Measurements from ENCODE around the gene TIGD6.
"Not testable (repeated sequence)": the region's sequence is repeated elsewhere in the genome, so short reads cannot be mapped to it uniquely, and the experiment has no call there.

TIGD6 gene

DNA sequence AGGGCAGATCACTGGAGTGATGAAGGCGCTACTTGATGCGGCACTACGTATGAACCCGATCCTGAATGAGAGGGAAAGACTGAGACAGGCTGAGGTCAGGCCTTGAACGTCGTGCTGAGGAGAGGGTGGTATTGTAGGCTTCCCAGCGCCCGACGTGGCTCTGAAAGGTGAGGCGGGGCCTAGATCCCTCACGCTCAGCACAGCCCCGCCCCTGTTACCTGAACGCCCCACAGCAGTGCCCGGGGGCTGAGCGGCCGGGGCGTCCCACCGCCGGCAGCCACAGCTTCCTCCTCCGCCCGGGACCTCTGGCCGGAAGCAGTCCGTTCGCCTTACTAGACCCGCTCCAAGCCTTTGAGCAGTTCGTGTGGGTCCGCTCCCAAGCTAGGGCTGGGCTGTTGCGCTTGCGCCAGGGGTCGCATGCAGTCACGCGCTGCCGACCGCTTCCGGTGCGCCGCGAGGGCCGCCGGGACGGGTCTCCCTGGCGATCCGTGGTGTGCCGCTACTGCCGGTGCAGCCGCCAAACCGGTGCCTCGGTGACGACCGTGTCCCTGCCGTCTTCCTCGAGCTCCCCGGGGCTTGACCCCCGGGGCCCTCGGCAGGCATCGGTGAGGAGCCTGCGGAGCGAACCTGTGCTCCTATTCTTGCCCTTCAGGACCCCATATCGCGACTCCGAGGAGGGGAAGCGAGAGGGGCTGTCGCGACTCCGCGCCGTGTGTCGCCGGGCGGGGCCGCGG is at the start of gene TIGD6, which contains the start of gene HMGXB3:
Gene TIGD6, minus strand, starts transcription at position 399 of the 734 bp plus-strand sequence. CDS start 4,306 bp downstream, outside the sequence.
Gene HMGXB3, plus strand, starts transcription at position 484 of the 734 bp plus-strand sequence. CDS start 4,114 bp downstream, outside the sequence.
- peak; percentile 92 for DNase-seq

DNA sequence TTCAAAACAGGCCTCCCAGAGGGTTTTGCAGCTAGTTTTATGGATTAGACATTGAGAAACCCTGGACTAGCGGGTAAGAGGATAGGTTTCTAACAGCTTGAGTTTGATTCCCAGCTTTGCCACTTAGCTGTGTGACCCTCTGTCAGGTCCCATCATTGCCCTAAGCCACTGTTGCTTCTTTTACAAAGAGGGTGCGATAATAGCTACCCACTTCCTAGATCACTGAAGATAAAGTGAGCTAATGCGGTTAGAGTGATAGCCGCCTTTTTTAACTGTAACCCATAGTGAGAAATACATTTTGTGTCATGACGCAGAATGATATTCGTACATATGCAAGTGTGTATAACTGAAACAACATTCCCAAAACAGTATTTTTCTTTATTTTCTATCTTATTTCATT is 45.6 kb upstream of the TIGD6 start:
- DNase-seq, result no peak

DNA sequence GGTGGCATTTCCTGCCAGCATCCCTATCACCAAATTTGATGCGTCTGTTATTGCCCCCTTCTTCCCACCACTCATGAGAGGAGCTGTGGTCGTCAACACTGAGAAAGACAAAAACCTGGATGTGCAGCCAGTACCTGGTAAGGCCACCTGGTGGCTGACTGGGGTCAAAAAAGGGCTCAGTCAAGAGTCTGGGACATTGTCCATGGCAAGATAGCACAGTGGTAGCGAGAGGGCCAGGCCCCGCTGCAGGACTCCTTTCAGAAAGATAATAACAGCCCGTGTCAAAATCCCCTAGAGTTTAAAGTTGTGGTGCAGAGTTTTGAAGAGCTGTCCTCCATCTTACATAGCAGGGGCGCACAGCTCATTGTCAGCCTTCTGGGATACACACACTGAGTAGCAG is 45.1 kb upstream of the TIGD6 start:
- no peak for DNase-seq

DNA sequence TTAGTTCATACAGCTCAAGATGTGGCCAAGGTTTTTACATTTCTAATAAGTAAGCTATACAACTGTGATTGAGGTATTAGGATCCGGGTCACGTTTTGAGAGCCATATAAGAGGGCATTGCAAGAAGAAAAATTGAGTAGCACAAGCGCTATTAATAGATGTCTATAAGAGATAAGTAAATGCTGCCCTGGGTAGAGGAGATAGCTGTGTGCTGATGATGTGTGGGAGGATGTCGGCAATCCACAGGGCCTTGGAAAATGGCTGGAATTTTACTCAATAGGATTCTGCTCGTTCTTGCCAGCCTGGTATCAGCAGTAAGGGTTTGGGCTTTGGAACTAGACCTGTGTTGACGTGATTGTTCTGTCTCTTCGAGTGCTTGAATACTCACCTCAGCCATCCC is 44.3 kb upstream of the TIGD6 start:
- DNase-seq, result no peak

DNA sequence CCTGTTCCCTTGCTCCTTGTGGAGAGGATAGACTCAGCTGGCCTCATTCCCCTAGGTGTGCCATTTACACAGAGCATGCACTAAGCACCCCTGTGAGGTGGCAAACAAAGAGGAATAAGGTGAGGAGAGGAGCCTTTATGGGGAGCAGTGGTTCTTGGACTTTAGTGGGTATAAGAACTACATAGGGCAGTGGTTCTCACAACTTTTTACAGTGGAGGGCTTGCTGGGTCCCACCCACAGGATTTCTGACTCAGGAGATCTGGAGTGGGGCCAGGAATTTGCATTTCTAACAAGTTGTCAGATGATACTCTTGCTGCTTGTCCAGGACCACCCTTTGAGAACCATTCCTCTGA is 43.9 kb upstream of the TIGD6 start:
- DNase-seq, result no peak

DNA sequence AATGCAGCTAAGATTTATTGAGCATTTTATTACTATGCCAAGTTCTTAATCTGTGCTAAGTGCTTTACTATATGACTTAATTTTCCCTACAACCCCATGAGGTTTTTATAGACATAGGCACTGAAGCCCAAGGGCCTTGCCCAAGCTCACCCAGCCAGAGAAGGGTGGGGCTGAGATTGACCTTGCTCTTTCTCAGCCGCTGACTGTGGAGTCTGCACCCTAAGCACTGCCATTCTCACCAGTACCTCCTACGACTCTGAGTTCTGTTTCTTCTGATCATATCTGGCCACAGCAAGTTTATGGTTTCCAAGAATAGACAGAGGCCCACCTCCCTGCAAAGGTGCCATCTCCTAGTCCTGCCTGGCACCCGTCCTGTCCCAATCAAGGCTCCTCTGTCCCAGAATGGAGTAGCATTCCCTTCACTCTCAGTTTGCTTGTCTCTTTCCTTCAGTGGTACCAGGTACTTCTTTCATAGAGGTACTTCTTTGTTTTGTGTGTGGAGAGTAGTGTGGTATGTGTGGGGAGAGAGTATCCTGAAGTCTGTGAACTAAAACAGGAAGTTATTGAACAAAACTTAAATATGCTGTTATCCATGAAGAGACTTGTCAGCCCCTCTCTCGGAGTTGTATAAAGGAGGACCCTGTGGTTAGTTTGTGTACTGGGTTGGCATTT is 43.3 kb upstream of the TIGD6 start:
- no peak for DNase-seq

DNA sequence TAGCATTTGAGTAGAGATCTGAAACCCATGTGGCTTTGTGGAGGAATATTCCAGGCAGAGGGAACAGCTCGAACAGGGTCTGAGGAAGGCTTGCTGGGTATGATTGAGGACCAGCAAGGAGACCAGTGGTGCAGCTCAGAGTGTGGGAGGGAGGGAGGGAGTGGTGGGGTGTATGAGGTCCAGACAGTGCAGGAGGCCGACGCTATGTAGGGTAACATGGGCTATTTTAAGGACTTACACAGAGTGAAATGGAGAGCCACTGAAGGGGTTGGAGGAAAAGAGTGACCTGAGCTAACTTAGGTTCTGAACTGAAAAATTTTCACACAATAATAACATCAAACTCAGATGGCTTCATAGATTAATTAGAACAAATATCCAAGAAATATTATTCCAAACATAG is 42.0 kb upstream of the TIGD6 start:
- no peak for DNase-seq

DNA sequence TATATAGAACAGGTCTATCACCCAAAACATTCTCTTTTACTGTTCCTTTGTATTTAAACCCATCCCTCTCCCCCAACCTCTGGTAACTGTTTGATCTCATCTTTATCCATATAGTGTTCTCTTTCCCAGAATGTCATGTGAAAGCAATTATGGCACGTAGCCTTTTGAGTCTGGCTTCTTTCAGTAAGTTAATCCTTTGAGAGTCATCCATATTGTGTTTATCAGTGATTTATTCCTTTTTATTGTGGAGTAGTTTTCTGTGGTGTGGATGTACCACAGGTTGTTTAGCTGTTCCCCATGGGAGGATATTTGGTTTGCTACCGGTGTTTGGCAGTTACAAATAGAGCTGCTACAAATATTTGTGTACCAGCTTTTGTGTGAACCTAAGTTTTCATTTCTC is 38.1 kb upstream of the TIGD6 start:
- no peak for DNase-seq

DNA sequence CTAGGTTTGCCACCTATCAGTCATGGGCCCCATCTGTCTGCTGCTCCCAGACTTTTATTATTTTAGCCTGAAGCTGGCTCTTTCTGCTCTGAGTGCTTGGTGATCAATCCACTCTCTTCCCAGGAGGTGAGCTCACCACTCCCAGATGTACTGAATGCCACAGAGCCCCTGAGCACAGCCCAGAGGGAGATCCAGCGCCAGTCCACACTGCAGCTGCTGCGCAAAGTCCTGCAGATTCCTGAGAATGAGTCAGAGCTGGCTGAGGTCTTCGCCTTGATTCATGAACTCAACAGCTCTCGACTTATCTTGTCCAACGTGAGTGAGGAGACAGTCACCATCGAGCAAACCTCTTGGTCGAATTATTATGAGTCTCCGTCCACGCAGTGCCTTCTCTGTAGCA is 36.1 kb upstream of the TIGD6 start:
- DNase-seq, result no peak

DNA sequence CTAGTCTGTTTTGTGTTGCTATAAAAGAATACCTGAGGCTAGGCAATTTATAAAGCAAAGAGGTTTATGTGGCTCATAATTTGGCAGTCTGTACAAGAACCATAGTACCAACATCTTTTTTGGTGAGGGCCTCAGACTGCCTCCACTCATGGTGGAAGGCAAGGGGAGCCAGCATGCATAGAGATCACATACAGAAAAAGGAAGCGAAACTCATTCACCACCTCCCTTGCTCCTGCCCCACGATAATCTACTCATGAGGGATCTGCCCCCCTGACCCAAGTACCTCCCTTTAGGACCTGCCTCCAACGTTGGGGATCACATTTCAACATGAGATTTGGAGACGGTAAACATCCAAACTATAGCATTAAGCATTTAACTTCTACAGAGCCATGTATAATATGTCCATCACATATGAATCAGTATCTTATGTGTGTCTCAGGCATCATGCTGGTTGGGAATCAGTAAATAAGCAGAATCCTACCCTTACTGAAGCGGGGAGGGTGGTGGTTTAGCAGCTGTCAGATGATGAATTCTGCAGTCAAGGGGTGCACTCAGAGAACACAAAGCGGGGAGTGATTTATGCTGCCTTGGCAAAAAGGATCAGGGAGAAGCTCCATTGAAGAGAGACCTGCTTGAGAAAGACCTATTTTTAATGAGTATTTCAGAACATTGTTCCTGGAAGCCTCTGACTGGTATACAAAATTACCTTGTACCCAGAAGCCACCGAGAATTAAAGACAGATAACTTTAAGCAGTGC is 34.9 kb upstream of the TIGD6 start:
- DNase-seq, result no peak

DNA sequence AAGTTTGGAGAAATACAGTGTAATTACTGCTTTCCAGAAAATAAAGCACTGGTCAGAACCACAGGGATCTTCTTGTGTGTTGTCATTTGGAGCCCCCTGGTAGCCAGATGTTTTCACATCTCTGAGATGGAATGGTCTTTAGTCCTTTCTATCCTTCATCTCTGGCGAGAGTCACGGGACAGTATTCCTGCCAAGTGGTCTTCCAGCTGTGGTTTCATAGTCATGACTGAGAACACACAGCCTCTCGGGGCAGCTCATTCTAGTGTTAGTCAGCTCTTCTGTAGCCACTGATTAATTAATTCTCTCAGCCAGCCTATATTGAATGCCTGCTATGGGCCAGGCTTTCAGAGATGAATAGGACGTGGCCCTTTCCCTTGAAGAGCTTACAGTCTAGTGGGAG is 34.2 kb upstream of the TIGD6 start:
- DNase-seq, result no peak

DNA sequence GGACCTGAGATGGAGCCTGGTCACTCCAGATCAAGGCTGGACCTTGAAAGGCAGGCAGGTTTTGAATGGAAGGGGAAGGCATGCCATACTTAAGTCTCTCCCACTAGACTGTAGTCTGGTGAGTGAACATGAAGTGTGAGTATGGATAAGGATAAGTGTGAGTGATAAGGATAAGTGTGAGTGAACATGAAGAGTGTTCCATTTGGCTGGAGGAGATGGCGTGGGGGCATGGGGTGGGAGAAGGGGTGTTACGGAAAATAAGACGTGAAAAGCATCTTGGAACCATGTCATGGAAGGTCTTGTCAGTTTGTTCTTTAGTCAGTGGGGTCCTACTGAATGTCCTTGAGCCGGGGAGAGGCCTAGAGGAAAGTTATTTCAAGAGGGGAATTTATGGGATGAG is 32.9 kb upstream of the TIGD6 start:
- DNase-seq, result no peak

DNA sequence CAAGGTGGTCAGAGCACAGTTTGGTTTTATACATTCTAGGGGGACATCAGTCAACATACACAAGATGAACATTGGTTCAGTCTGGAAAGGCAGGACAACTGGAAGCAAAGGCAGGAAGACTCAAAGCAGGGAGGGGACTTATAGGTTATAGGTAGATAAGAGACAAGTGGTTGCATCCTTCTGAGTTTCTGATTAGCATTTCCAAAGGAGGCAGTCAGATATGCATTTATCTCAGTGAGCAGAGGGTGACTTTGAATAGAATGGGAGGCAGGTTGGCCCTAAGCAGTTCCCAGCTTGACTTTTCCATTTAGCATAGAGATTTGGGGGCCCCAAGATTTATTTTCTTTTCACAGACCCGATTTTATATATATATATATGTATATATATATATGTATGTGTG is 27.6 kb upstream of the TIGD6 start:
- DNase-seq, result not testable (repeated sequence)

DNA sequence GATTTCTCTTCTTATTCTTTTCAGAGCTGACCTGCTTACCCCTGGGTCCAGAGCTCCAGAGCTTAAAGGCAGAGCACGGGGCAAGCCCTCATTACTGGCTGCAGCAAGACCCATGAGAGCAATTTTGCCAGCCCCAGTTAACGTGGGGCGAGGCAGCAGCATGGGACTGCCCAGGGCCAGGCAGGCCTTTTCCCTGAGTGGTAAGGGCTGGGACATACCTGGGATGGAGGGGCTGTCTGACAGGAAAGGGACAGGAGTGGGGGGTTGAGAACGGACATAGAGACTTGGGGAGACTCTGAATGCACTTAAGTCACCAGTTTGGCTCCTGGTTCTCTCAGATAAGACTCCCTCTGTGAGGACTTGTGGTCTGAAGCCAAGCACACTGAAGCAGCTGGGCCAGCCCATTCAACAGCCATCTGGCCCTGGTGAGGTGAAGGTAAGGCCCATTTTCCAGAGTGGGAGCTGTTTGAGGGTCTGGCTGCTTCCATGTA is 26.3 kb upstream of the TIGD6 start:
- DNase-seq, result no peak

DNA sequence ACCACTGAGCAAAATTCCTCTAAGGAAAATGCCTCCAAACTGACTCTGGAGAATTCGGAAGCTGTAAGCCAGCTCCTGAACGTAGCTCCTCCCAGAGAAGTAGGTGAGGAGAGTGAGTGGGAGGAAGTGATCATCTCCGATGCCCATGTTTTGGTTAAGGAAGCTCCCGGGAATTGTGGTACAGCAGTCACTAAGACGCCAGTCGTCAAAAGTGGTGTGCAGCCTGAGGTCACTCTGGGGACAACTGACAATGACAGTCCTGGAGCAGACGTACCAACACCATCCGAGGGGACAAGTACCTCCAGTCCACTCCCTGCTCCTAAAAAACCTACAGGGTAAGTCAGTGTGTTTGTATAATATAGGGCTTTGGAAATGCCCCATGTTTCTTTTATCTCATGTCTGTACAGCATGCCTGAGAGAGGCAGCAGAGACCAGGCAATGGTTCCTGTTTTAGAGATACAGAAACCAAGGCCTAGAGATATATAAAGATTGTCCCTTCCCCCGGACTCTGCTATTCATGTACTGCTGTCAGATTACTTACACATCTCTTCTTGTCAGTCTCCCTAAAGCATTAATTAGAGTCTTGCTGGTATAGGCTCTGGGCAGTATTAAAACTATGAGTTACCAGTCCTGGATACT is 24.0 kb upstream of the TIGD6 start:
- no peak for DNase-seq

DNA sequence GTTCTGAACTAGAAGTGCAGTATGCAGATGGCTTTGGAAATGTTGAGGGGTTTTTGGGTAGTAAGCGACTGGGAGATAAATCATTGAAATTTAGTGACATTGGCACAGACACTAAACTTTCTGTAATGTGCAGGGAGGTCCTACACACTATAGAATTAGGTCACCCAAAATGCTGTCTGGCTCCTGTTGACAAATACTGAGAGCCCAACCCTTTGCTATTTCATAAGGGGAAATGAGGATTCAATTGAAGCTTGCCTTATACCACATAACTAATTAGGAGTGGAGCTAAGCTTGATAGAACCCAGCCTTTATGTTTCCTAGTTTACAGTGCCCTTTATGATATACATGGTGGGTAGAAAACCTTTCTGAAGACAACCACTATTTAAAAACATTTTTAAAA is 22.7 kb upstream of the TIGD6 start:
- DNase-seq, result no peak

DNA sequence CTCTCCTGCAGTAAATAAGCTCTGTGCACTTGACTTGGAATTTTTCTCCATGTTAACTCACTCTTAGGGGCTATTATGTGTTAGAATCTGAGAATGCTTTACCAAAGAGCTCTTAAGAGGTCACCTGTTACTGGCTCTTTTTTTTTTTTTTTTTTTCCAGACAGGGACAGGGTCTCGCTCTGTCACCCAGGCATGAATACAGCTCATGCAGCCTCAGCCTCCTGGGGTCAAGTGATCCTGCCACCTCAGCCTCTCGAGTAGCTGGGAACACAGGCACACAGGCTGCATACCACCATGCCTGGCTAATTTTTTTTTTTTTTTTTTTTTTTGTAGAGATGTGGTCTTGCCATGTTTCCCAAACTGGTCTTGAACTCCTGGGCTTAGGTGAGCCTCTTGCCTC is 22.2 kb upstream of the TIGD6 start:
- no peak for DNase-seq

DNA sequence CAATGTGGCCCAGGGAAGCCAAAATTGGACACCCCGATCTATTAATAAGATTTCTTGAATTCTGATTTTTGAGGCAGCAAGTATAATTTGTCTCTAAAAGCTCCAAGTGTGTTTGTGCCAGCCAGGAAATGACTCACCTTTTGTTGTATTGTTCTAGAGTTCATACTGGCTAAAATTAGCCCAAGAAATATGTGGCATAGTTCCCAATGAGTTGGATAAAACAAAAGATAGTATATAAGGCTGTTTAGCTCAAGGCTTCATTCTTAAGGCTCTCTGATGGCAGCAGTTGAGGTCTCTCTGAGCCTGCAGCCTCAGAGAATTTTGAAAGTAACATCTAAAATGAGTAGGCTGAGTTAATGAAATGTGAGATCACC is 21.7 kb upstream of the TIGD6 start:
- DNase-seq, result no peak

DNA sequence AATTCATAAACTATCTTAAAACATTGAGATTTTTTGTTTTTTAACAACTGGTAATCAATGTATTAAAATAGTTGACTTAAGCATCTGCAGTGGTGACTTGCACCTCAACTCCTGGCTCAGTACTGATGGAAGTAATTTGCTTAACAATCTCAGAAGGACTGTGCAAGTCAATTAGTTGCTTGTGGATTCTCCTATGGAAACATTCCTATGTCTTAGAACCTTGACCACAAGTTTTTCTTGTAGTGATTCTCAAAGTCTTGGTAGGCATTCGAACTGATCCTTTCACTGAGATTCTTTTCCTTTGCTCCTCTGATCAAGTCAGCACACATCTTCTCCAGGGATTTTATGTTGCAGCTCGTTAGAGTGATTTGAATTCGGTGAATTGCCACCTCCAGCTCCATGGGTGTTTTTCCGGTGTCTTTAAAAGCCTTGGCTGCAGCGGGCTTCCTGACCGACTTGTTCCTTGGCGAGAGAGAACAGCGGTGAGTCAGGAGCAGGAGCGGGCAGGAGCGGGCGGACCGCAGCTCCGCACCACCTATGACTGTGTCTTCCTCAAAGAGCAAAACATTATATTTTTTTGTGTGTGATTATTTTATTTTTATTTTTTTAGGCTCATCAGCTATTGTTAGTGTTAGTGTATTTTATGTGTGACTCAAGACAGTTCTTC is 21.2 kb upstream of the TIGD6 start:
- no peak for DNase-seq

DNA sequence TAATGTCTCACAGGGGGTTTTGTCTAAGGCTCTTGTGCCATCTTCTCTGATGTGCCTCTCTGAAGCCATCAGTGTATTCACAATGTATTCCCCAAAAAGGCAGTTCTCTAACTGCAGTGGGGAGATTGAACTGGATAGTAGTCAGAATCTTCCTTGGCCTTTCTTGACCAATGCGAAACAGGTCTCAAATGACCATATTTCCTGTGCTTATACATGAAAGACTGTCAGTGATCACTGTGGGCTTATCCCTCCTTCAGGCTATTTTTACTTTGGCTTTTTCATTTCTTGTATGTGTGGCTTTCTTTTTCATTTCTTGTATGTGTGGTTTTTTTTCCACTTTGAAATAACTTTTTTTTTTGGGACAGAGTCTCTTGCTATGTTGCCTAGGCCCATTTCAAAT is 19.8 kb upstream of the TIGD6 start:
- no peak for DNase-seq

DNA sequence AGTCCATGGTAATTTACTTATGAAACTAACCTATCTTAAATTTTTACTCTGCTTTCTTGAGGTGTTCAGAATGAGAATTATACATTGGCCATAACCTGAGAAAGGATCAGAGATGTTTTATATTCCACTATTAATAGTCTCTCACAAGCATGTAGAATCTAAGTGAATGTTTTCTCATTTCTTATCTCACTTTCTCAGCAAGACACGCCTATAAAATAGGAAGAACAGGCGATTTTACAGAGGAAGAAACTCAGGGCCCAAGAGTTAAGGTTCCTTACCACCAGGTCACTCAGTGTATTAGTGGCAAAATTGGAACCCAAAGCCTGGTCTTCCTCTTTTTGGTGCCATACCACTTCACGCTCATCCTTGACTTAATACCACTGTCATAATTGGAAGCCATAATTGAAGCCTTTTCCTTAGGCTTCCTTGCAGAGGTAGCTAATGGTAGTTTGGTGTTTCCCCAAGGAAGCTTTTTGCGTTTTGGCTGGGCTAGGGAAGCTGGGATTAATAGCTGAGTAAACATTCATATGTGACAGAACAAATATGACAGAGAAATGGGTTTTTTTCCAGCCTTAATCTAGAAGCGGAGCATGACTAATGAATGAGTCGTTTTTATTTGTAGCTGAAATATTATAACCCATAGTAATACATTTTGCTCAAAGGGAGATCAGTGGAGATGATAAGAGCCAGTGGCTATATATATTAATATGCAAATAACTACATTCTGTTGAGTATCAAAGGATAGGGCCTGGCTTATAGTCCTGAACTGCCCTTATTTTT is 17.0 kb upstream of the TIGD6 start:
- no peak for DNase-seq

DNA sequence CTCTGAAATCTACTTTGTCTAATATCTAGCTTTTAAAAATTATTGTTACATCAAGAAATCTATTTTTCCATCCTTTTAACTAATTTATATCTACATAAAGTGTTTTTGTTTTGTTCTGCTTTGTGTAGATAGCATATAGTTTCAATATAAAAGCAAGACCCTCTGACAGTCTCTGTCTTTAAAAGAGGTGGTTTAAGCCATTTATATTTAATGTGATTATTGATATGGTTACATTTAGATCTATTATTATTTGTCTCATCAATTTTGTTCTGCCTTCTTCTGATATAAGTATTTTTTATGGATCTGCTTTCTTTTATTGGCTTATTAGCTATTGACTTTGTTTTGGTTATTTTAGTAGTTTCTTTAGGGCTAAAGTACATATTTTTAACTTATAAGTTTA is 16.1 kb upstream of the TIGD6 start:
- DNase-seq, result no peak

Measured in stimulated activated CD8-positive, alpha-beta memory T cell treated with anti-CD3 and anti-CD28 coated beads, Interleukin-4, amount 100 ng/mL, for 48 hours (primary cell).